Globus pallidus (tissue), 1 donor: Measurements from ENCODE around the gene FARP2.
"Not testable (repeated sequence)": the region's sequence is repeated elsewhere in the genome, so short reads cannot be mapped to it uniquely, and the experiment has no call there.

Source experiments
- DNase-seq: peaks from one replicate; pipeline ENCODE4 v3.0.0-alpha.2; 2015; ENCODE audit warnings: low spot score

The FARP2 gene

GRCh38 chr2:241505086-241505780 is 149.1 kb downstream of the FARP2 start:
- no peak for DNase-seq

- no peak for DNase-seq
Observed at GRCh38 chr2:241505781-241506201, 149.7 kb downstream of the FARP2 start.

GRCh38 chr2:241506317-241506716 is 150.2 kb downstream of the FARP2 start:
- not testable (repeated sequence) for DNase-seq

- no peak for DNase-seq
Observed at GRCh38 chr2:241506793-241507429, 150.8 kb downstream of the FARP2 start.

- no peak for DNase-seq
Observed at GRCh38 chr2:241507430-241508239, 151.6 kb downstream of the FARP2 start.

- peak; percentile 95 for DNase-seq
Observed at GRCh38 chr2:241508240-241509154, 152.4 kb downstream of the FARP2 start, which contains the start of gene STK25. STK25 (minus strand) TSS chr2:241508584; CDS start chr2:241508035, 549 bp downstream.

- no peak for DNase-seq
Observed at GRCh38 chr2:241509155-241509784, 153.2 kb downstream of the FARP2 start.

GRCh38 chr2:241511091-241511741 is 155.1 kb downstream of the FARP2 start:
- DNase-seq: no peak

- no peak for DNase-seq
Observed at GRCh38 chr2:241514553-241514952, 158.5 kb downstream of the FARP2 start.

- no peak for DNase-seq
Observed at GRCh38 chr2:241514986-241515737, 159.1 kb downstream of the FARP2 start.

- no peak for DNase-seq
Observed at GRCh38 chr2:241516520-241516965, 160.5 kb downstream of the FARP2 start.

- no peak for DNase-seq
Observed at GRCh38 chr2:241517297-241517696, 161.2 kb downstream of the FARP2 start.

GRCh38 chr2:241519669-241520068 is 163.6 kb downstream of the FARP2 start:
- DNase-seq: no peak

GRCh38 chr2:241522477-241522876 is 166.4 kb downstream of the FARP2 start:
- no peak for DNase-seq

GRCh38 chr2:241525818-241526780 is 170.0 kb downstream of the FARP2 start:
- not testable (repeated sequence) for DNase-seq

- DNase-seq: no peak
Observed at GRCh38 chr2:241530571-241530970, 174.5 kb downstream of the FARP2 start.

- DNase-seq: no peak
Observed at GRCh38 chr2:241531161-241531722, 175.2 kb downstream of the FARP2 start.

GRCh38 chr2:241532168-241532567 is 176.1 kb downstream of the FARP2 start:
- DNase-seq: no peak
